Right ventricle myocardium superior (tissue), 1 donor: ENCODE results near the gene DRD1. TPM values are rescaled to one million over a fixed set of nuclear protein-coding genes. Genes with fewer than 3 reads are reported as not detected.
"Not testable (repeated sequence)": the region's sequence is repeated elsewhere in the genome, so short reads cannot be mapped to it uniquely, and the experiment has no call there.

Experiments
- ATAC-seq: fragments of 200-7000 bp; cut with Tn5 transposase; one replicate; pipeline ENCODE4 v1.9.1; 2020; ENCODE audit warnings: mild to moderate bottlenecking; ENCODE audit not compliant: poor library complexity
- DNase-seq: peaks from one replicate; pipeline ENCODE4 v3.0.0-alpha.2; 2020
- intact Hi-C: fragments of 100-400 bp; cut with DNase I; formaldehyde crosslinking; loops from one replicate; pipeline ENCODE4 v1.11.2; 2022
- total RNA-seq: library from RNA; stranded (reverse); fragmentation: NEBNext Ultra II Directional; extraction: Animal tissue kit (Norgen Biotek cat#: 25700); gene quantifications from one replicate; pipeline ENCODE4 v1.2.1, GENCODE V29; 2021
- donor health status: DM: no; HTN: yes; CAD: no; lungs with severe emphysema.

DRD1 gene
- total RNA-seq, 1 donor from 2014 or later: not detected

GRCh38 chr5:175444905-175445456 lies 999 bp upstream of the DRD1 start:
- intact Hi-C loops: no loop called here
- DNase-seq (no peak), ATAC-seq (no peak)

GRCh38 chr5:175443514-175444059 lies 395 bp downstream of the DRD1 start:
- intact Hi-C loops: no loop called here
- no peak for ATAC-seq
- no peak for DNase-seq

- ATAC-seq: no peak
- intact Hi-C loops: no loop called here
- DNase-seq: no peak
These were observed 5.6 kb downstream of the DRD1 start for GRCh38 chr5:175438234-175438857.

GRCh38 chr5:175436359-175436758 lies 7.6 kb downstream of the DRD1 start:
- ATAC-seq (no peak), DNase-seq (no peak)
- intact Hi-C loops: loop anchor here (2.0 kb wide), 1 partner anchor 488 kb away; no protein-coding TSS in a partner anchor

- intact Hi-C loops: no loop called here
- ATAC-seq (no peak), DNase-seq (no peak)
These were observed 9.2 kb downstream of the DRD1 start for GRCh38 chr5:175434800-175435199.

- intact Hi-C loops: no loop called here
- DNase-seq (no peak), ATAC-seq (no peak)
These were observed 16.2 kb downstream of the DRD1 start for GRCh38 chr5:175427762-175428161.

GRCh38 chr5:175424594-175424993 lies 19.4 kb downstream of the DRD1 start:
- intact Hi-C loops, DNase-seq, ATAC-seq: not testable (repeated sequence)

- intact Hi-C loops: no loop called here
- ATAC-seq (no peak), DNase-seq (no peak)
These were observed 21.9 kb downstream of the DRD1 start for GRCh38 chr5:175422058-175422457.

GRCh38 chr5:175420383-175420782 lies 23.6 kb downstream of the DRD1 start:
- no peak for DNase-seq
- no peak for ATAC-seq
- intact Hi-C loops: no loop called here

GRCh38 chr5:175418251-175418650 lies 25.7 kb downstream of the DRD1 start:
- intact Hi-C loops: no loop called here
- ATAC-seq: no peak
- no peak for DNase-seq

- DNase-seq: no peak
- intact Hi-C loops: no loop called here
- no peak for ATAC-seq
These were observed 26.6 kb downstream of the DRD1 start for GRCh38 chr5:175417384-175417783.

GRCh38 chr5:175415303-175415702 lies 28.7 kb downstream of the DRD1 start:
- no peak for ATAC-seq
- intact Hi-C loops: no loop called here
- no peak for DNase-seq

DNA sequence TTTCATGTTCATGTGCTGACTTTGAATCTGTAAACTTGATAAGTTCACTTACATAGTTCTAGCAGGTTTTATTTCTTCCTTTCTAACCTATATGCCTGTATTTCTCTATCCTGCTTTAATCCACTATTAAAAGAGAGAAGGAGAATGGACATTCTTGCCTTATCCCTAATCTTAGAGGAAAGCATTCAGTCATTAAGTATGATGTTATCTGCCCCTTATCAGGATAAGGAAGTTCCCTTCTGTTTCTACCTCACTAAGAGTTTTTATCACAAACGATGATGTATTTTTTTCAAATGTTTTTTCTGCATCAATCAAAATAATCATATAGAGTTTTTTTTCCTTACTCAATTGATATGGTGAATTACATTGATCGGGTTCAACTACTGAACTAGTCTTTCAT lies 33.1 kb downstream of the DRD1 start:
- DNase-seq (no peak), ATAC-seq (no peak)
- intact Hi-C loops: no loop called here

DNA sequence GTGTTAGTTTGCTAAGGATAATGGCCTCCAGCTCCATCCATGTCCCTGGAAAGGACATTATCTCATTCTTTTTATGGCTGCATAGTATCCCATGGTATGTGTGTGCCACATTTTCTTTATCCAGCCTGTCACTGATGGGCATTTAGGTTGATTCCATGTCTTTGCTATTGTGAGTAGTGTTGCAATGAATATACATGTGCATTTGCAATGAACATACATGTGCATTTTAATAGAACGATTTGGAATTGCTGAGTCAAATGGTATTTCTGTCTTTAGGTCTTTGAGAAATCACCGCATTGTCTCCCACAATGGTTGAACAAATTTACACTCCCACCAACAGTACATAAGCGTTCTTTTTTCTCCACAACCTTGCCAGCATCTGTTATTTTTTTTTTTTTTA lies 37.7 kb downstream of the DRD1 start:
- intact Hi-C loops: no loop called here
- no peak for DNase-seq
- no peak for ATAC-seq

DNA sequence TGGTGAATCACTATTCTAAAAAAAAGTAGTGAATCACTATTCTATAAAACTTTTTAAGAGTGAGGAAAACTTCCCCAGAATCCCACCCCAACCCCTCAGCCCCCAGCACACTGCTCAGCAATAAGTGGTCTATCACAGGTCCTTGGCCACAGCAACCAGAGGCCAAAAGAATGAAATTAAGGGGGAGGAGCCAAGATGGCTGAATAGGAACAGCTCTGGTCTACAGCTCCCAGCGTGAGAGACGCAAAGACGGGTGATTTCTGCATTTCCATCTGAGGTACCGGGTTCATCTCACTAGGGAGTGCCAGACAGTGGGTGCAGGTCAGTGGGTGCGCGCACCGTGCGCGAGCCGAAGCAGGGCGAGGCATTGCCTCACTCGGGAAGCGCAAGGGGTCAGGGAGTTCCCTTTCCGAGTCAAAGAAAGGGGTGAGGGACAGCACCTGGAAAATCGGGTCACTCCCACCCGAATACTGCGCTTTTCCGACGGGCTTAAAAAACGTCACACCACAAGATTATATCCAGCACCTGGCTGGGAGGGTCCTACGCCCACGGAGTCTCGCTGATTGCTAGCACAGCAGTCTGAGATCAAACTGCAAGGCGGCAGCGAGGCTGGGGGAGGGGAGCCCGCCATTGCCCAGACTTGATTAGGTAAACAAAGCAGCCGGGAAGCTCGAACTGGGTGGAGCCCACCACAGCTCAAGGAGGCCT lies 46.2 kb downstream of the DRD1 start:
- intact Hi-C loops, DNase-seq, ATAC-seq: not testable (repeated sequence)

GRCh38 chr5:175395430-175395829 lies 48.6 kb downstream of the DRD1 start:
- ATAC-seq, intact Hi-C loops, DNase-seq: not testable (repeated sequence)

DNA sequence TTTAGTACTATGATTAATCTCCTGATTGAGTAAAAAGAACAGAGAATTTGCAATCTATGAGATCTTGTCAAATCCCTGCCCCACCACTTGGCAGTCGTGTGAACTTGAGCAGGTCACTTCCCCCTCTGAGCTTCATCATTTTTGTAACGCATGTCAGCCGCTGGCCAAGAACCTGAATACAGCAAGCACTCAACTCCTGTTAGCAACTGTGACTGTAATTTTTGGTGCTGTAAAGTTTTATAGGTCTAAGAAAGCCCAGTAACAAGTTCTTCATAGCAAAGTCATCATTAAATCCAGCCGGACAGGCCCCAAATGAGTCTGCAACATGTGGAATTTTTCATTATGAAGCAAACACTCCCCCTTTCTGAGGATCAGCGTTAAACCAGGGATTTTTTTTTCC lies 49.4 kb downstream of the DRD1 start:
- no peak for DNase-seq
- intact Hi-C loops: no loop called here
- no peak for ATAC-seq

DNA sequence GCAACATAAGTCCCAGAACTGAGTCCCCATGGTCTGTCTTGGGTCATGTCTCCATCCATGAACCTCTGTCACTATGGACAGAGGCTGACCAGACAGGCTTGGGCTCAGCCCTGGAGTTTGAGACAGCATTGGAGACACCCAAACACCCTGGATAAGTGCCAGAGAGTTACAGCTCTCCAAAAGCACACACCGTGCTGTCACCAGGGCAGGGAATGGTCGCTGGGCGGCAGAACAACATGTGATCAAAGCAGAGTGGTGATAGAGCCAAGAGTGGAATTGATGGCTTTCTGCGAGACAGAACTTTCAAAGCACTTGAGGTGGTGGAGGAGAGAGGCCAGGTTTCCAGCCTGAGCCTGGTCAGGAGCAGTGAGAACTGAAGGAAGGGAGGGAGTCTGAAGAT lies 50.1 kb downstream of the DRD1 start:
- intact Hi-C loops: no loop called here
- no peak for DNase-seq
- ATAC-seq: no peak

DNA sequence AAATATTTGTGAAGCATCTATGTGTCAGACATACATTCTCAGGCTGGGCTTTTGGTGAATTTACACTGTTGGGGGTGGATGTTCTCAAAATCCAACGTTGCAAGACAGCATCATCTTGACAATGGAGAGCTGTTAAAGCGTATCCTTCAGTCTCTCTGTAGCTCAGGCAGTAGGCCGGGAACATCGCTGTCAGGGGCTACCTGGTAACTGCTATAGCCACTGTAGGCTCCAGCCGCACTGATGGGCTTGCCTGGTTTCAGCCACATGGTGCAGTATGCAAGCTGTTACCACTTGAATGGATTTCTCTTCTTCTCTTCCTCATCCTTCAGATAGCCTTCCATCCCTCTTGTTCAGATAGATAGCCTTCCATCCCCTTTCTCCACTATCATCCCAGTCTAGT lies 51.7 kb downstream of the DRD1 start:
- DNase-seq: no peak
- no peak for ATAC-seq
- intact Hi-C loops: no loop called here
